SKM-1 (cell line): ENCODE results near the gene CAMK2B.

Experiments
- DNase-seq: peaks from one replicate; lab custom pipeline; 2025; ENCODE audit not compliant: unreplicated experiment; lab: John Stamatoyannopoulos, UW

Gene CAMK2B

GRCh38 chr7:44232901-44233715 lies 92.3 kb downstream of the CAMK2B start:
- no peak for DNase-seq

GRCh38 chr7:44232396-44232795 lies 93.0 kb downstream of the CAMK2B start:
- DNase-seq = no peak

GRCh38 chr7:44231088-44231487 lies 94.3 kb downstream of the CAMK2B start:
- no peak for DNase-seq

GRCh38 chr7:44230286-44230685 lies 95.1 kb downstream of the CAMK2B start:
- no peak for DNase-seq

DNA sequence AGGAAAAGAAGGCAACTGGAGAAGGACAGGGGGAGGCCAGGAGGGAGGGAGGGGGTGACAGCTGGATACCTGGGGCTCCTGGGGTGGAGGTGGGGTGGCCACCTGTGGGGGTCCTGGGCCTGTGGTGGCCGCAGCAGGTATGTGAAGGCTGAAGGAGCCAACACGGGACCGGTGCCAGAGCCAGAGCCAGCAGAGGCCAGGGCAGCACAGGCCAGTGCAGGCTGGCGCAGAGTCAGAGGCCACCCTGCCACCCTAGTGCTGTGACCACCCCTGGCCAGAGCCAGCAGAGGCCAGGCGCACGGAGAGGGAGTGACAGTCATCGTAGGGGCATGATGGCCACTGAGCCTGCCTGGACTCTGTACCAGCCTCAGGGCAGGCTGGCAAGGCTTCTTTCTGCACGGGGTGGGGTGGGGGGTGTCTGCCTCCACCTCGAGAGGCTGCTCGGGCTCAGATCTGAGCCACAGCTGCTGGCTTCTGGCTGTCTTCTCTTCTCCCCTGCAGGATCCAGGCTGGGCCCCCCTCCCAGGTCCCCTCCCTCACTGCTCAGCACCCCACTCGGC lies 95.8 kb downstream of the CAMK2B start:
- no peak for DNase-seq

GRCh38 chr7:44228571-44229350 lies 96.6 kb downstream of the CAMK2B start:
- no peak for DNase-seq

DNA sequence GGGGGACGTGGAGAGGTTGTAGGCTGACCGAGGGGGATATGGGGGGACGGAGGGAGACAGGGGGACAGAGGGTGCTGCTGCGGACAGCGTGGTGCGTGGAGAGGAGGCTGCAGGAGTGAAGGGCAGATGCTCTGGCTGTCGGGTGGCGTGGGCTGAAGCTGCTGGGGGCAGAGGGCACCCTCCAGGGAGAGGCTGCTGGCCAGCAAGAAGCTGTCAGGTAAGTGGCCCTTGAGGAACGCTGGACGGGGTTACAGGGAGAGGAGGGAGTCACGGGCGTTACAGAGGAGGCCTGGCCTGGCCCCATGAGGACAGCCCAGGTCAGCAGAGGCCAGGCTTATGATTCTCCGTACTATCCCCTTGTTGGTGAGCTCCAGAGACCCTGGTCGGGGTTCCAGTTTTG lies 97.5 kb downstream of the CAMK2B start:
- DNase-seq = no peak

DNA sequence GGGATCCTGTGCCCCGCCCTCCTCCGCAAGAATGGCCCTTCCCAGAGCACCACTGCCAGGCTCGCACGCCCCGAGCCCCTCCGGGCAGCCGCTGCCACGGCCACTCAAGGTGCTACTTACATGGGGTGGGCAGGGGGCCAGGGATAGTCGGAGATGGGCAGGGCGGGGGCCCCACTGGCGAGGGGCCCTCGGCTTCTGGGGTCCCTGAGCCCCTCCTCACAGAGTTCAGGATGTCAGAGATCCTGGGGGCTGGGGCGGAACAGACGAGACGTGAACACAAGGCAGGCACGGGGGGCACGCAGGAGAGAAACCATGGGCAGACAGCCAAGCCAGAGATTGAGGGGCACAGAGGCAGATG lies 99.0 kb downstream of the CAMK2B start:
- DNase-seq = no peak

- DNase-seq = no peak
Observed at GRCh38 chr7:44225566-44226395, 99.6 kb downstream of the CAMK2B start.

- no peak for DNase-seq
Observed at GRCh38 chr7:44224974-44225565, 100.3 kb downstream of the CAMK2B start.

- DNase-seq = no peak
Observed at GRCh38 chr7:44224080-44224973, 101.1 kb downstream of the CAMK2B start.

DNA sequence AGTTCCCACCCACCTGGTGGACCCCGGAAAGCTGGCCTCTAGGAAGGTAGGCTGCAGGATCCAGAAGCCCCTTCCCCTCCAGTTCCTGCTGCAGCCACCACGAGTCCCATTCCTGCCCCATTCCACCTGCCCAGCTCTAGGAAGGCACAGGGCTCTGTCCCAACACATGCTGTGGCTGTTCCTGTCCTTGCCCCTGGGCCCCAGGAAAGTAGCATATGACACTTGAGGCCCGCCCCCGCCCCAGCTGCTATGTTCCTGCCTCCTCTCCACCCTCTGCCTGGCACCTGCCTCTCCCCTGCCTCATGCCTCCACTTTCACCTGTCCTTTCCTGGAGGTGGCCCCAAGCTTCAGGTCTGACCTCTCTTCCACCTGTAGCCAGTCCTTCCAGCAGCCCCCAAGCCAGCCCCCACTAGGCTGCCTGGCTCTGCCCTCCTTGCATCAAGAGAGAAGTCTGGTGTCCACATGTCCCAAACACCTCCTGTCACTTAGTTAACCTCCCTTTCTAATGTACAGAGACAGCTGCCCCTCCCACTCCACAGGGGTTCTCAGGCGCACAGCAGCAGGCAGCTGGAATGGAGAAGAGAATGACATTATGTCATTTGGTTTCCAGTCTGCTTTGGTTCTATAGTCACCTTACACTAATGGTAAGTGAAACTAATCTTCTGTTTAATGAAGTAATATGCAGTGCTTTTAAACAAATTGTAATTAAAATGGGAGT lies 101.9 kb downstream of the CAMK2B start:
- DNase-seq = no peak

- no peak for DNase-seq
Observed at GRCh38 chr7:44222776-44223261, 102.6 kb downstream of the CAMK2B start.

DNA sequence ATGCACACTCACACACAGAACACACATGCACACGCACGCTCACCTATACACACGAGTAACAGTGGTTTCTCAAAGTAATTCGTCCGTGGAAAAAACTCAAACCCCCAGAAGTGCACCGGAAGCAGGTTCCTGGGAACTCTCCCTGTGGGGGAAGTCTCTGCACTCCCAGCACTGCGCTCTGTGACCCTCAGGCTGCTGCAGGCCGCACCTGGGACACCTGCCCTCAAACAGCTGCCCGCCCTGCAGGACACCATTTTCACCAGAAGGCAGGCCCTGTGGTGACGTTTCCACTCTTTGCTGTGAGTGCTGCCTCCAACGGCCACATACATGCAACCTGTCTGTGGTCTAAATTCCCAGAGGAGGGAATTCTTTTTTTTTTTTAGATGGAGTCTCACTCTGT lies 103.3 kb downstream of the CAMK2B start:
- DNase-seq = no peak

DNA sequence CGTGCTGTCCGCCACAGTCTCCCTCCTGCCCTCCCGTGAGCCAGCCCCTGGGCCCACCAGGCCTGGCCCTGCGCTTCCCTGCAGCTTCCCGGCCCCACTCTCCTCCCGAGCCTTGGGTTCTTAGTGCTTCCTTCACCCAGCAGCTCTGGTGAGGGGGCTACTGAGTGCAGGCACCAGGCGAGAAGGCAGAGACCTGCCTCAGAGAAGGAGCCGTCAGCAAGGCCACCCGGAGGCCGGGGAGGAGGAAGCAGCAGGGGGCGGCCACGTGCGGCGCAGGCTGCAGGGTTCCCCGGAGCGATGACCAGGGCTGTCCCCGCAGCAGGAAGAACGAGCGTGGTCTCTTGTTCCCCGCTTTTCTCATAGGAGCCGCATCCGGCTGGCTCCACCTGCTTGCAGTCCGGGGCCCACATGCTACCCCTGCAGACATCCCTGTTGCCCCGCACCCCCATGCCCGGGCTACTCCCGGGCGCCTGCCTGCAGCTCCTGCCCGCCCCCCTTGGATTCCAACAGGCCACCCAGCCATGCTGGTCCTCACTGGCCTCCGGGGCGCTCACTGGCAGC lies 104.1 kb downstream of the CAMK2B start:
- no peak for DNase-seq

DNA sequence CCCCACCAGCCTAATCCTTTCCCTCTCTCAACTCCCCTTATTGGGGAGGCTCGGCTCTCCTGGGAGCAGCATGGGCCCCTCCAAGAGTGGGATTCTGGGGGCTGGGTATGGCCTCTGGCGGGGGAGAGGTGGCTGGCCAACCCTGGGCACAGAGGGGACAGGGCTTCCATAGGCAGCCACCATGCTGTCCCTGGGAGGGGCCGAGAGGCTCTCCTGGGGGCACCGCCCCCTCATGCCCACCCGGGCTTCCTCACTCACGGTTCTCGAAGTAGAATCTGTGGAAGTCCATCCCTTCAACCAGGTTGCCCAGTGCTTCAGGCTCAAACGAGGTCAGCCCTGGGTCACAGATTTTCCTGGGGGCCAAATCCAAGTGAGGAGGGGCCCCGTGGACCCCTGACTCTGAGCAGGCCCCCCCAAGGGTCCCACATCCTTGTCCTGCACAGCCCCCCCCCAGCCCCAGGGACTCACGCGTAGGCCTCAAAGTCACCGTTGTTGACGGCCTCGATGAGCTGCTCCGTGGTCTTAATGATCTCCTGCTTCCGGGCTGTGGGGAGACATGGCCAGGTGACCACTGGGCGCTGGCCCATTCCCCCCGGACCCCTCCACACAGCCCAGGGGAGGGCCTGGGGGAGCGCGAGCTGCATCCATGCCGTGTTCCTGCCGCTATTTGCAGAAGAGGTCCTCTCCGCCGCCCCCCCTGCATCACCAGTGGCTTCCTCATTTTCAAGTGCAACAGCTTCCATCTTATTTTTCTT lies 104.9 kb downstream of the CAMK2B start:
- no peak for DNase-seq

DNA sequence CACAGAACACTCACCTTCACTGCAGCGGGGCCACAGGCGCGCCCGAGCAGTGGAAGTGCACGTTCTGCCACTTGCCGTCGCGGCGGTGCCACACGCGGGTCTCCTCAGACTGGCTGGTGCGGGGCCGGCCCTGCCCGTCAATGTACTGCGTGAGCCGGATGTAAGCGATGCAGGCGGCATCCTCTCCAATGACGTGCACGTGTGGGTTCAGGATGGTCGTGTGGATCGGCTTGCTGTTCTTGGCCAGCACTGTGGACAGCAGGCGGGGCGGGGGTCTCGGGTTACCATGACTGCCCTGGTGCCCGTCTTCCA lies 105.4 kb downstream of the CAMK2B start:
- no peak for DNase-seq

DNA sequence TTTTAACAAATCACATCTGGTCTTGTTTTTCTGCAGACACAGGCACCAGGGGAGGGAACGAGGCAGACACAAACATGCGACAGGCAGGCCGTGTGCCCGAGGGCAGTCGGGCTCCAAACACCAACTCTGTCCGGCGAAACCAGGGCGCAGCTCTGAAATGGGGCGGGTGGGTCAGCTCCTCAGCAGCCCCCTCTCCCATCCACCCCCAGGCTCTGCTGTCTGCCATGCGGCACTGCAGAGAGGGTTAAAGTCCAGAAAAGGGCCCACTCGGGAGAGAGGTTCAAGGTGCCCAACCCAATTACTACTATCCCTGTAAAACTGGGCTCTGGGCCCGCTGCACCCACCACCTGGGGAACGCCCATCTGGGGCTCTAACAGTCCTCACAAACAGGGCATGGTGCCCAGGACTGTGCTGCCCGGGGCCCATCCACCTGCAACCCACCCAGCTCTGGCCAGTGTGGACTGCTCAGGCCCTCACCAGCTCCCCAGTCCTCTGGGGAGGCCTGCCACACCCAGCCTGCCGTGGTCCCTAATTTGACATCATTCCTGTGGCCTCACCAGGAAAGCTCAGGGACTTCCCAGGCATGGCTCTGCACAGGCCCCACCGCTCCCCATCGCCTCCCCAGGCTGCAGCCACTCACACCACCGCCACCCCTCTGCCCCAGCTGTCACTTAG lies 105.9 kb downstream of the CAMK2B start:
- no peak for DNase-seq
